Heart left ventricle (tissue), 13 donors: ENCODE measurements around the gene RCBTB2.

ENCODE experiments used
- POLR2A ChIP-seq, 2 donors: fragments of 450-650 bp; IDR thresholded peaks; one replicate each; pipeline ENCODE4 v1.6.1; 2017; ENCODE audit warnings: antibody characterized with exemption in 2 of 2, mild to moderate bottlenecking in 2 of 2, moderate library complexity in 2 of 2
- TF ChIP-seq, protein P1 (sequence below), 12 donors: fragments of 200-600 bp; sonication (generic) in 4 of 12; IDR thresholded peaks; one replicate each; pipeline versions ENCODE4 v1.5.0 to v1.8.0; 2018 to 2022; ENCODE audit warnings: antibody characterized with exemption in 12 of 12, mild to moderate bottlenecking in 5 of 12
- donor health status: ischemic (EF 13 %, LVEDD 7.1; RV severe dilation, severe dysfunction).
- donor health status: DM: no; HTN: yes; CAD: no.
- donor health status: DM: no; HTN: no; CAD: no.
- donor health status: ischemic (EF 25% LVEDD 6.9; RV normal size, moderate dysfunction).
- donor health status: ischemic (EF 25% LVEDD 5.7; RV mildly dilated, moderate dysfunction).
- donor health status: ischemic (EF 35%, LVEDD 5.7; RV mildly dilated, moderate dysfunction).
- donor health status: nonischemic (EF 11% LVEDD 7.7; RV severe dilation, severe dysfunction).
- donor health status: DM: yes; HTN: yes; CAD: no.
- donor health status: PGD.
- donor health status: ischemic (EF 29% LVEDD 5.4; RV normal size, mild dysfunction).
- donor health status: nonischemic (EF 23%, LVEDD 6.1; RV moderate dilation, normal function).

DNA sequence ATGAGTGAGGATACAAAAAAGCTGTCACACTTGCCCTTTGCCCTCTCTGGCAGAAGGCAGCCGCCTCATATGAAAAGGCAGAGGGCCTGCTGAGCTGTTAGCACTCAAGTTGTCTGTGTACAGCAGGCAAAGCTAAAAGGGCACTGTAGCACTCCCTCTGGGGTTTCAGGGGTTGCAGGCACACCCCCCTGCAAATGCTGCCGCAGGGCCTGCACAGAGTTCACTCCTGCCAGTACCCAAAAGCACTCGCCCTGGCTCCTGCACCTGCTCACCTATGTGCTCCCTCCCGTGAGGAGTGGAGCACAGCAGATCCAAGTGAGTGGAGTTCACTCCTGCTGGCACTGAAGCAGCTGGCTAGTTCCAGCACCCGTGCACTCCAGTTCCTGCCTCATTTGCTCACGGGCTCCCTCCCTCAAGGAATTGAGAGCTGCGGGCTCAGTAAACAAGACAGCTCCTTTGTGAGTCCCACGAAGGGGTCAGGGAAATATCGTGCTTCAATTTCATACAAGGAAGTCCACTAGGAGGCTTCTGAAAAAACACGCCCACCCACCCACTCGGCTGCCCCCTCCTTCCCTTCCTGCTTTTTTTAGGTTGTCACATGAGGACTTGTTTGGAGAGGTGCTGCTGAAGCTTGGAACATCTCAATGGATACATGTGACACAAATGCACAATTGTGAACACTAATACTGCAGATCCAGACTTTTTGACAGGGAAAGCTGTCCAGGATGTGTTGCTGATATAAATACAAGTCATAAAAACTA, 9.9 kb upstream of the RCBTB2 start:
- no peak for TF ChIP-seq POLR2A (IDR thresholded peaks at IDR 0.05)
- TF ChIP-seq, protein P1, sequence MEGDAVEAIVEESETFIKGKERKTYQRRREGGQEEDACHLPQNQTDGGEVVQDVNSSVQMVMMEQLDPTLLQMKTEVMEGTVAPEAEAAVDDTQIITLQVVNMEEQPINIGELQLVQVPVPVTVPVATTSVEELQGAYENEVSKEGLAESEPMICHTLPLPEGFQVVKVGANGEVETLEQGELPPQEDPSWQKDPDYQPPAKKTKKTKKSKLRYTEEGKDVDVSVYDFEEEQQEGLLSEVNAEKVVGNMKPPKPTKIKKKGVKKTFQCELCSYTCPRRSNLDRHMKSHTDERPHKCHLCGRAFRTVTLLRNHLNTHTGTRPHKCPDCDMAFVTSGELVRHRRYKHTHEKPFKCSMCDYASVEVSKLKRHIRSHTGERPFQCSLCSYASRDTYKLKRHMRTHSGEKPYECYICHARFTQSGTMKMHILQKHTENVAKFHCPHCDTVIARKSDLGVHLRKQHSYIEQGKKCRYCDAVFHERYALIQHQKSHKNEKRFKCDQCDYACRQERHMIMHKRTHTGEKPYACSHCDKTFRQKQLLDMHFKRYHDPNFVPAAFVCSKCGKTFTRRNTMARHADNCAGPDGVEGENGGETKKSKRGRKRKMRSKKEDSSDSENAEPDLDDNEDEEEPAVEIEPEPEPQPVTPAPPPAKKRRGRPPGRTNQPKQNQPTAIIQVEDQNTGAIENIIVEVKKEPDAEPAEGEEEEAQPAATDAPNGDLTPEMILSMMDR (IDR thresholded peaks at IDR 0.05), result peak in 5 of 12 donors; percentile 14 to 45 (median 24)
